ENCODE data around the gene NCKAP5L.
"Not testable (repeated sequence)": the region's sequence is repeated elsewhere in the genome, so short reads cannot be mapped to it uniquely, and the experiment has no call there.

NCKAP5L gene

GRCh38 chr12:49828133-49829091, at the start of gene NCKAP5L:
Gene NCKAP5L, minus strand, starts transcription at chr12:49828413. Its CDS starts 24,369 bp downstream, at chr12:49804044.
- Histone ChIP-seq H3K36me3 (ENCODE audit: control insufficient read depth, insufficient read depth, low read length) (no peaks in the 10 kb centered on the region), H3K9me3 (ENCODE audit: control insufficient read depth, insufficient read depth, low read depth, low read length) (no peaks in the 10 kb centered on the region), H3K27me3 (ENCODE audit: control insufficient read depth, insufficient read depth, low read length) (no peaks in the 10 kb centered on the region), H3K27ac (ENCODE audit: low read depth, low read length) (peak within 1 kb of the TSS; percentile 59; the same call in 1 of the 2 replicates), H3K4me3 (ENCODE audit: low read depth, low read length) (peak within 1 kb of the TSS; percentile 66), H3K4me1 (ENCODE audit: control insufficient read depth, insufficient read depth, low read length) (peaks cover 39% of the 10 kb centered on the region), H3K9ac (ENCODE audit: low read length) (peak within 1 kb of the TSS; percentile 69)

GRCh38 chr12:49877066-49877465, 48.9 kb upstream of the NCKAP5L start:
- H3K4me1 ChIP-seq (ENCODE audit: control insufficient read depth, insufficient read depth, low read length): peaks cover 2% of the 10 kb centered on the region; the same call in 1 of the 2 replicates
- H3K27ac ChIP-seq (ENCODE audit: low read depth, low read length): no peak overlapping the region
- no peak overlapping the region for H3K4me3 ChIP-seq (ENCODE audit: low read depth, low read length)
- H3K27me3 ChIP-seq (ENCODE audit: control insufficient read depth, insufficient read depth, low read length): no peaks in the 10 kb centered on the region
- no peak overlapping the region for H3K9ac ChIP-seq (ENCODE audit: low read length)
- no peaks in the 10 kb centered on the region for H3K36me3 ChIP-seq (ENCODE audit: control insufficient read depth, insufficient read depth, low read length)
- peaks cover 11% of the 10 kb centered on the region; the same call in 1 of the 2 replicates for H3K9me3 ChIP-seq (ENCODE audit: control insufficient read depth, insufficient read depth, low read depth, low read length)

- Histone ChIP-seq H3K4me1 (ENCODE audit: control insufficient read depth, insufficient read depth, low read length) (no peaks in the 10 kb centered on the region), H3K27me3 (ENCODE audit: control insufficient read depth, insufficient read depth, low read length) (no peaks in the 10 kb centered on the region), H3K4me3 (ENCODE audit: low read depth, low read length) (no peak overlapping the region), H3K36me3 (ENCODE audit: control insufficient read depth, insufficient read depth, low read length) (no peaks in the 10 kb centered on the region), H3K27ac (ENCODE audit: low read depth, low read length) (no peak overlapping the region), H3K9me3 (ENCODE audit: control insufficient read depth, insufficient read depth, low read depth, low read length) (peaks cover 11% of the 10 kb centered on the region; the same call in 1 of the 2 replicates), H3K9ac (ENCODE audit: low read length) (no peak overlapping the region)
Observed at GRCh38 chr12:49876070-49876469, 47.9 kb upstream of the NCKAP5L start.

- no peaks in the 10 kb centered on the region for H3K4me1 ChIP-seq (ENCODE audit: control insufficient read depth, insufficient read depth, low read length)
- no peak overlapping the region for H3K27ac ChIP-seq (ENCODE audit: low read depth, low read length)
- H3K9me3 ChIP-seq (ENCODE audit: control insufficient read depth, insufficient read depth, low read depth, low read length): peaks cover 11% of the 10 kb centered on the region; the same call in 1 of the 2 replicates
- no peaks in the 10 kb centered on the region for H3K27me3 ChIP-seq (ENCODE audit: control insufficient read depth, insufficient read depth, low read length)
- H3K36me3 ChIP-seq (ENCODE audit: control insufficient read depth, insufficient read depth, low read length): no peaks in the 10 kb centered on the region
- no peak overlapping the region for H3K9ac ChIP-seq (ENCODE audit: low read length)
- no peak overlapping the region for H3K4me3 ChIP-seq (ENCODE audit: low read depth, low read length)
Observed at GRCh38 chr12:49875115-49875720, 47.0 kb upstream of the NCKAP5L start.

GRCh38 chr12:49874142-49874897, 46.1 kb upstream of the NCKAP5L start:
- peaks cover 6% of the 10 kb centered on the region; the same call in 1 of the 2 replicates for H3K9me3 ChIP-seq (ENCODE audit: control insufficient read depth, insufficient read depth, low read depth, low read length)
- H3K27me3 ChIP-seq (ENCODE audit: control insufficient read depth, insufficient read depth, low read length): no peaks in the 10 kb centered on the region
- H3K9ac ChIP-seq (ENCODE audit: low read length): no peak overlapping the region
- H3K27ac ChIP-seq (ENCODE audit: low read depth, low read length): no peak overlapping the region
- no peaks in the 10 kb centered on the region; the same call in 1 of the 2 replicates for H3K4me1 ChIP-seq (ENCODE audit: control insufficient read depth, insufficient read depth, low read length)
- H3K4me3 ChIP-seq (ENCODE audit: low read depth, low read length): no peak overlapping the region
- H3K36me3 ChIP-seq (ENCODE audit: control insufficient read depth, insufficient read depth, low read length): no peaks in the 10 kb centered on the region

GRCh38 chr12:49873361-49873934, 45.2 kb upstream of the NCKAP5L start:
- Histone ChIP-seq H3K36me3 (ENCODE audit: control insufficient read depth, insufficient read depth, low read length) (no peaks in the 10 kb centered on the region), H3K27ac (ENCODE audit: low read depth, low read length) (no peak overlapping the region), H3K9me3 (ENCODE audit: control insufficient read depth, insufficient read depth, low read depth, low read length) (peaks cover 4% of the 10 kb centered on the region; the same call in 1 of the 2 replicates), H3K4me3 (ENCODE audit: low read depth, low read length) (no peak overlapping the region), H3K4me1 (ENCODE audit: control insufficient read depth, insufficient read depth, low read length) (no peaks in the 10 kb centered on the region; the same call in 1 of the 2 replicates), H3K9ac (ENCODE audit: low read length) (no peak overlapping the region), H3K27me3 (ENCODE audit: control insufficient read depth, insufficient read depth, low read length) (no peaks in the 10 kb centered on the region)

- Histone ChIP-seq H3K9me3 (ENCODE audit: control insufficient read depth, insufficient read depth, low read depth, low read length) (no peaks in the 10 kb centered on the region), H3K4me3 (ENCODE audit: low read depth, low read length) (no peak overlapping the region), H3K4me1 (ENCODE audit: control insufficient read depth, insufficient read depth, low read length) (peaks cover 3% of the 10 kb centered on the region; the same call in 1 of the 2 replicates), H3K27me3 (ENCODE audit: control insufficient read depth, insufficient read depth, low read length) (no peaks in the 10 kb centered on the region), H3K9ac (ENCODE audit: low read length) (no peak overlapping the region), H3K27ac (ENCODE audit: low read depth, low read length) (no peak overlapping the region), H3K36me3 (ENCODE audit: control insufficient read depth, insufficient read depth, low read length) (no peaks in the 10 kb centered on the region)
Observed at GRCh38 chr12:49872781-49873181, 44.6 kb upstream of the NCKAP5L start.

GRCh38 chr12:49872381-49872780, 44.2 kb upstream of the NCKAP5L start:
- Histone ChIP-seq H3K9ac (ENCODE audit: low read length) (no peak overlapping the region), H3K27me3 (ENCODE audit: control insufficient read depth, insufficient read depth, low read length) (no peaks in the 10 kb centered on the region), H3K9me3 (ENCODE audit: control insufficient read depth, insufficient read depth, low read depth, low read length) (no peaks in the 10 kb centered on the region), H3K4me3 (ENCODE audit: low read depth, low read length) (no peak overlapping the region), H3K36me3 (ENCODE audit: control insufficient read depth, insufficient read depth, low read length) (no peaks in the 10 kb centered on the region), H3K27ac (ENCODE audit: low read depth, low read length) (no peak overlapping the region), H3K4me1 (ENCODE audit: control insufficient read depth, insufficient read depth, low read length) (peaks cover 5% of the 10 kb centered on the region; the same call in 1 of the 2 replicates)

GRCh38 chr12:49871811-49872251, 43.6 kb upstream of the NCKAP5L start:
- H3K27ac ChIP-seq (ENCODE audit: low read depth, low read length); H3K27me3 ChIP-seq (ENCODE audit: control insufficient read depth, insufficient read depth, low read length); H3K9me3 ChIP-seq (ENCODE audit: control insufficient read depth, insufficient read depth, low read depth, low read length); H3K9ac ChIP-seq (ENCODE audit: low read length); H3K4me3 ChIP-seq (ENCODE audit: low read depth, low read length); H3K4me1 ChIP-seq (ENCODE audit: control insufficient read depth, insufficient read depth, low read length); H3K36me3 ChIP-seq (ENCODE audit: control insufficient read depth, insufficient read depth, low read length): not testable (repeated sequence)

- Histone ChIP-seq H3K27me3 (ENCODE audit: control insufficient read depth, insufficient read depth, low read length) (no peaks in the 10 kb centered on the region), H3K36me3 (ENCODE audit: control insufficient read depth, insufficient read depth, low read length) (no peaks in the 10 kb centered on the region), H3K4me1 (ENCODE audit: control insufficient read depth, insufficient read depth, low read length) (peaks cover 5% of the 10 kb centered on the region; the same call in 1 of the 2 replicates), H3K9ac (ENCODE audit: low read length) (no peak overlapping the region), H3K9me3 (ENCODE audit: control insufficient read depth, insufficient read depth, low read depth, low read length) (no peaks in the 10 kb centered on the region), H3K27ac (ENCODE audit: low read depth, low read length) (no peak overlapping the region), H3K4me3 (ENCODE audit: low read depth, low read length) (no peak overlapping the region)
Observed at GRCh38 chr12:49871263-49871561, 43.0 kb upstream of the NCKAP5L start.

All from HUES6 (cell line).